ENCODE measurements around the gene ARID2.

Gene ARID2

GRCh38 chr12:45685680-45686079, 43.8 kb upstream of the ARID2 start:
- Histone ChIP-seq H3K4ac (ENCODE audit: low read length) (no peak overlapping the region), H4K91ac (ENCODE audit: low read depth, low read length, poor library complexity) (no peak overlapping the region), H3K9me3 (replicated peaks in 1 of 2; ENCODE audit: control insufficient read depth in 2 of 2, insufficient read depth in 1 of 2, low read depth in 1 of 2, low read length in 2 of 2) (no peaks in the 10 kb centered on the region), H3K27ac (replicated peaks; ENCODE audit: low read length) (no peak overlapping the region), H2AFZ (ENCODE audit: low read length) (no peak overlapping the region), H3K36me3 (replicated peaks in 1 of 2; ENCODE audit: control insufficient read depth in 2 of 2, insufficient read depth in 2 of 2, low read length in 2 of 2) (no peaks in the 10 kb centered on the region), H3K4me2 (ENCODE audit: insufficient read depth, low read length, poor library complexity, severe bottlenecking) (no peak overlapping the region), H3K79me1 (ENCODE audit: low read depth, low read length) (no peaks in the 10 kb centered on the region), H2AK5ac (ENCODE audit: low read depth, low read length) (no peak overlapping the region), H2BK15ac (ENCODE audit: low read length) (no peak overlapping the region), H2BK5ac (ENCODE audit: low read length) (no peak overlapping the region), H3K4me1 (ENCODE audit: control insufficient read depth in 2 of 2, insufficient read depth in 1 of 2, low read depth in 1 of 2, low read length in 2 of 2) (no peaks in the 10 kb centered on the region), H2BK12ac (ENCODE audit: low read length) (no peak overlapping the region), H3K18ac (ENCODE audit: low read length) (no peak overlapping the region), H2BK120ac (ENCODE audit: low read depth, low read length) (no peak overlapping the region), H3K14ac (ENCODE audit: low read length) (no peak overlapping the region), H4K8ac (ENCODE audit: low read depth, low read length) (no peak overlapping the region), H3K4me3 (ENCODE audit: low read length in 2 of 2) (no peak overlapping the region), H3K27me3 (ENCODE audit: control insufficient read depth in 3 of 3, insufficient read depth in 3 of 3, low read depth in 1 of 3, low read length in 3 of 3) (no peaks in the 10 kb centered on the region), H3K23ac (ENCODE audit: low read depth, low read length, poor library complexity) (no peak overlapping the region), H3K9ac (ENCODE audit: low read depth, low read length, poor library complexity) (no peak overlapping the region)
- DNase-seq (ENCODE audit: low spot score): no peak
- WGBS, 2 donors (ENCODE audit: extremely low coverage in 2 of 2, insufficient read length in 2 of 2, insufficient replicate concordance in 1 of 2): no CpG with 5 or more reads among the region's 1 CpG

DNA sequence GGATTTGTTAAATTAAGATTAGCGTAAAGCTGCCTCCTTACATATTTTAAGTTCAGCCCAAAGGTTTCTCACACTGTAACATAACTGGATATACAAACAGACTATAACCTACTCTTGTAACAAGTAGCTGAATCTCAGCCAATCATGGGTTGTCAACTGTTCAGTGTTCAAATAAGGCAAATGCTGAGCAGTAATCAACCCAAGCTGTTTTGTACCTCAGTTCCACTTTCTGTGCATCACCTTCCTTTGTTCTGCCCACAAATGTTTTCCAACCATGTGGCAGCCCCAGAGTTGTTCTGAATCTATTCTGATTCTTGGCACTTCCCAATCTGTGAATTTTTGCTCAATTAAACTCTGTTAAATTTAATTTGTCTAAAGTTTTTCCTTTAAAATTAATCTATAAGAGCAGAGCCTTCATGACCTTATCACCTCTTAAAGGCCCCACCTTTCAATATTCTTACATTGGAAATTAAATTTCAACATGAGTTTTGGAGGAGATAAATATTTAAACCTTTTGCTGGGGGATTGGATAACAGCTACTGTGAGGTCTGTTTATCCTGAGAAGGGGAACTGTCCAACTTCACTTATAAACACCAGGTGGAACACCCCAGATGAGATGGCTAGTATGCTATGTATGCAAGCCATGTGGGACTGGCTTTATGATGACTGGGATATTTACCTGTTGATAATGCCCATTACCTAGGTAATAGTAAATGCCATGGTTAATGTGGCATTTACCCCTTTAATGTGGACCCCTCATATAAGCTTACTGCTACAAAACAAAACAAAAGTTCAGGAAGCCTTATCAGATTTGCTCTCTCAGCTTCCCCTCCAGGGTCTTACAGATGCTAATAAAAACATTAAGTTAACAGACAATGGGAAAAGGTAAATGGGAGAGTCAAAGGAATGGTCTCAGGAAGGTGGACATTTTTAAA, 42.2 kb upstream of the ARID2 start:
- Histone ChIP-seq H3K4me1 (ENCODE audit: control insufficient read depth in 2 of 2, insufficient read depth in 1 of 2, low read depth in 1 of 2, low read length in 2 of 2) (no peaks in the 10 kb centered on the region), H2BK15ac (ENCODE audit: low read length) (no peak overlapping the region), H4K91ac (ENCODE audit: low read depth, low read length, poor library complexity) (no peak overlapping the region), H3K36me3 (replicated peaks in 1 of 2; ENCODE audit: control insufficient read depth in 2 of 2, insufficient read depth in 2 of 2, low read length in 2 of 2) (no peaks in the 10 kb centered on the region), H3K27me3 (ENCODE audit: control insufficient read depth in 3 of 3, insufficient read depth in 3 of 3, low read depth in 1 of 3, low read length in 3 of 3) (no peaks in the 10 kb centered on the region), H2AK5ac (ENCODE audit: low read depth, low read length) (no peak overlapping the region), H2BK12ac (ENCODE audit: low read length) (no peak overlapping the region), H2AFZ (ENCODE audit: low read length) (no peak overlapping the region), H3K14ac (ENCODE audit: low read length) (no peak overlapping the region), H4K8ac (ENCODE audit: low read depth, low read length) (no peak overlapping the region), H3K27ac (replicated peaks; ENCODE audit: low read length) (no peak overlapping the region), H3K4me2 (ENCODE audit: insufficient read depth, low read length, poor library complexity, severe bottlenecking) (no peak overlapping the region), H3K23ac (ENCODE audit: low read depth, low read length, poor library complexity) (no peak overlapping the region), H2BK120ac (ENCODE audit: low read depth, low read length) (no peak overlapping the region), H3K18ac (ENCODE audit: low read length) (no peak overlapping the region), H3K79me1 (ENCODE audit: low read depth, low read length) (no peaks in the 10 kb centered on the region), H3K9ac (ENCODE audit: low read depth, low read length, poor library complexity) (no peak overlapping the region), H3K4ac (ENCODE audit: low read length) (no peak overlapping the region), H3K9me3 (replicated peaks in 1 of 2; ENCODE audit: control insufficient read depth in 2 of 2, insufficient read depth in 1 of 2, low read depth in 1 of 2, low read length in 2 of 2) (no peaks in the 10 kb centered on the region), H2BK5ac (ENCODE audit: low read length) (no peak overlapping the region), H3K4me3 (ENCODE audit: low read length in 2 of 2) (no peak overlapping the region)
- WGBS, 2 donors (ENCODE audit: extremely low coverage in 2 of 2, insufficient read length in 2 of 2, insufficient replicate concordance in 1 of 2): no CpG with 5 or more reads among the region's 1 CpG
- DNase-seq (ENCODE audit: low spot score): no peak

DNA sequence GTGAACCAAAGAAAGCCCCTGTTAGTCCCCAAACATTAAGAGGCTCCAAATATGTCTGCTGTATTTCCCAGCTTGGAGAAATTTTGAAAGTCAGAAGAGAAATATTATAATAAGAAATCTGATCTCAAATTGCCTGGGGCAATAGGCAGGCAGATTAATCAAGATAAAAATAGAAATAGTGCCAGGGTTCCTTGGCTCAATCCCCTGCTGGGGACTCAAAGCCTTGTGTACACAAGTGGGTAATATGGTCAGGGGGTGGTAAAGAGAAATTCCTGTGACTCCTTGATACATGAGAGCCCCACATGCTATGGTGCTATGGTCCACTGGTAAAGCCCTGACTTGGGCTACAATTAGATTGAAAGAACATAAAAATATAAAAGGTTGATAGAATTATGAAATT, 41.3 kb upstream of the ARID2 start:
- Histone ChIP-seq H3K18ac (ENCODE audit: low read length) (no peak overlapping the region), H3K4me3 (ENCODE audit: low read length in 2 of 2) (no peak overlapping the region), H3K9me3 (replicated peaks in 1 of 2; ENCODE audit: control insufficient read depth in 2 of 2, insufficient read depth in 1 of 2, low read depth in 1 of 2, low read length in 2 of 2) (no peaks in the 10 kb centered on the region), H2AK5ac (ENCODE audit: low read depth, low read length) (no peak overlapping the region), H3K14ac (ENCODE audit: low read length) (no peak overlapping the region), H3K4ac (ENCODE audit: low read length) (no peak overlapping the region), H2AFZ (ENCODE audit: low read length) (no peak overlapping the region), H3K4me2 (ENCODE audit: insufficient read depth, low read length, poor library complexity, severe bottlenecking) (no peak overlapping the region), H3K9ac (ENCODE audit: low read depth, low read length, poor library complexity) (no peak overlapping the region), H2BK12ac (ENCODE audit: low read length) (no peak overlapping the region), H3K79me1 (ENCODE audit: low read depth, low read length) (no peaks in the 10 kb centered on the region), H4K91ac (ENCODE audit: low read depth, low read length, poor library complexity) (no peak overlapping the region), H3K27ac (replicated peaks; ENCODE audit: low read length) (no peak overlapping the region), H3K23ac (ENCODE audit: low read depth, low read length, poor library complexity) (no peak overlapping the region), H2BK15ac (ENCODE audit: low read length) (no peak overlapping the region), H2BK5ac (ENCODE audit: low read length) (no peak overlapping the region), H3K36me3 (replicated peaks in 1 of 2; ENCODE audit: control insufficient read depth in 2 of 2, insufficient read depth in 2 of 2, low read length in 2 of 2) (no peaks in the 10 kb centered on the region), H2BK120ac (ENCODE audit: low read depth, low read length) (no peak overlapping the region), H3K4me1 (ENCODE audit: control insufficient read depth in 2 of 2, insufficient read depth in 1 of 2, low read depth in 1 of 2, low read length in 2 of 2) (no peaks in the 10 kb centered on the region), H4K8ac (ENCODE audit: low read depth, low read length) (no peak overlapping the region), H3K27me3 (ENCODE audit: control insufficient read depth in 3 of 3, insufficient read depth in 3 of 3, low read depth in 1 of 3, low read length in 3 of 3) (no peaks in the 10 kb centered on the region)
- DNase-seq (ENCODE audit: low spot score): no peak

DNA sequence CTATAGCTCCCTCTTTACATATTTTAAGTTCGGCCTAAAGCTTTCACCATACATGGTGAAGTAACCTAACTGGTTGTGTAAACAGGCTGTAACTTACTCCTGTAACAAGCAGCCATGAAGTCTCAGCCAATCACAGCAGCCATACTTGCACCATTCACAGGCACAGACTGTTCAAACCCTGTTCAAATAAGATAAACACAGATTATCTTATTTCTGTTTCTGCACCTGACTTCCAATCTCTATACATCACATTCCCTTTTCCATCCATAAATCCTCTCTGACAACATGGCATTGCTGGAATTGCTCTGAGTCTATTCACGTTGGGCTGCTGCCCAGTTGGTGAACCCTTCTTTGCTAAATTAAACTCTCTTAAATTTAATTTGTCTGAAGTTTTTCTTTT, 34.5 kb upstream of the ARID2 start:
- H3K9ac ChIP-seq (ENCODE audit: low read depth, low read length, poor library complexity): no peak overlapping the region
- H3K79me1 ChIP-seq (ENCODE audit: low read depth, low read length): no peaks in the 10 kb centered on the region
- no peak for DNase-seq (ENCODE audit: low spot score)
- H3K4me2 ChIP-seq (ENCODE audit: insufficient read depth, low read length, poor library complexity, severe bottlenecking): no peak overlapping the region
- no peak overlapping the region for H2AK5ac ChIP-seq (ENCODE audit: low read depth, low read length)
- no peak overlapping the region for H3K14ac ChIP-seq (ENCODE audit: low read length)
- WGBS, 2 donors (ENCODE audit: extremely low coverage in 2 of 2, insufficient read length in 2 of 2, insufficient replicate concordance in 1 of 2): no CpG with 5 or more reads among the region's 2 CpGs
- no peak overlapping the region for H2BK120ac ChIP-seq (ENCODE audit: low read depth, low read length)
- H3K36me3 ChIP-seq (replicated peaks in 1 of 2; ENCODE audit: control insufficient read depth in 2 of 2, insufficient read depth in 2 of 2, low read length in 2 of 2): no peaks in the 10 kb centered on the region
- H3K23ac ChIP-seq (ENCODE audit: low read depth, low read length, poor library complexity): no peak overlapping the region
- H3K27ac ChIP-seq (replicated peaks; ENCODE audit: low read length): no peak overlapping the region
- no peak overlapping the region for H2AFZ ChIP-seq (ENCODE audit: low read length)
- no peak overlapping the region for H3K18ac ChIP-seq (ENCODE audit: low read length)
- no peak overlapping the region for H4K91ac ChIP-seq (ENCODE audit: low read depth, low read length, poor library complexity)
- no peak overlapping the region for H2BK5ac ChIP-seq (ENCODE audit: low read length)
- H3K27me3 ChIP-seq (ENCODE audit: control insufficient read depth in 3 of 3, insufficient read depth in 3 of 3, low read depth in 1 of 3, low read length in 3 of 3): no peaks in the 10 kb centered on the region
- no peak overlapping the region for H2BK15ac ChIP-seq (ENCODE audit: low read length)
- H2BK12ac ChIP-seq (ENCODE audit: low read length): no peak overlapping the region
- no peak overlapping the region for H3K4ac ChIP-seq (ENCODE audit: low read length)
- no peaks in the 10 kb centered on the region for H3K4me1 ChIP-seq (ENCODE audit: control insufficient read depth in 2 of 2, insufficient read depth in 1 of 2, low read depth in 1 of 2, low read length in 2 of 2)
- H3K9me3 ChIP-seq (replicated peaks in 1 of 2; ENCODE audit: control insufficient read depth in 2 of 2, insufficient read depth in 1 of 2, low read depth in 1 of 2, low read length in 2 of 2): peaks cover 0 to 5% of the 10 kb centered on the region in 2 donors
- no peak overlapping the region for H4K8ac ChIP-seq (ENCODE audit: low read depth, low read length)
- H3K4me3 ChIP-seq (ENCODE audit: low read length in 2 of 2): no peak overlapping the region
